Ammon's horn (tissue), 1 donor: ENCODE measurements around the gene SOX6.

ENCODE experiments used
- DNase-seq: peaks from one replicate; pipeline ENCODE4 v3.0.0-alpha.2; 2016; ENCODE audit warnings: low spot score

The SOX6 gene

DNA sequence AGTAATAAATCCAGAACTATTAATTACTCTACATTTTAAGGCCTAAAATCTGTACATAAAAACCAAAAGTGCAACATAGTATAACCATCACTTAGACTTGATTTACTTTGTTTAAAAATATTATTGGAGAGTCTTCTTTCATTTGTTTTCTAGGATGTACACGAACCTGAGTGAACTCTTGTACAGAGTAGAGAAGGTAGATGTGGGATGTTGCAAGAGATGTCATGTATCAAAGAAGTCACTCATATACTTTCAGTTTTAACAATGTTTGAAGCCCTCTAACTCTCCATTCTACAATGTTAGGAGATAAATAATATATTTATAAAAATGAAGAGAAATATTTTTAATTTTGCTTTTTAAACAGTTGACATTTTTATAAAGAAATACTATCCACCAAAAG, 38.6 kb downstream of the SOX6 start:
- no peak for DNase-seq

DNA sequence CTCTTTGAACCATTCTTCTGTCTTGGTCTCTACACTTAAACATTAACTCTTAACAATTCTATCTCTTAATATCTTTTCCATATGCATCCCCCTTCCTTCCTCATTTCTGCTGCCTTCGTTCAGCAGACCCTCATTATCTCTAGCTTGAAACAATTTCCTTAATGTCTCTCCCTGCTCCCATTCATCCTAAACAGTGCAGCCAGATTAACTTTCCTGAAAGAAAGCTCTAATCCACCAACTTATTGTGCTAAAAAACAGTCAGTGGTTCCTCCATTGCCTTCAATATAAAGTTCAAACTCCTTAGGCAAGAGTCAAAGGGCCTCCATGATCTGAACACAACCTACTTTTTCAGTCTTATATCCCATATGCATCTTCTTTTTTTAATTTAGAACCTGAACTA, 42.5 kb downstream of the SOX6 start:
- no peak for DNase-seq

- DNase-seq: no peak
Observed at GRCh38 chr11:16312233-16312765, 44.0 kb downstream of the SOX6 start.

DNA sequence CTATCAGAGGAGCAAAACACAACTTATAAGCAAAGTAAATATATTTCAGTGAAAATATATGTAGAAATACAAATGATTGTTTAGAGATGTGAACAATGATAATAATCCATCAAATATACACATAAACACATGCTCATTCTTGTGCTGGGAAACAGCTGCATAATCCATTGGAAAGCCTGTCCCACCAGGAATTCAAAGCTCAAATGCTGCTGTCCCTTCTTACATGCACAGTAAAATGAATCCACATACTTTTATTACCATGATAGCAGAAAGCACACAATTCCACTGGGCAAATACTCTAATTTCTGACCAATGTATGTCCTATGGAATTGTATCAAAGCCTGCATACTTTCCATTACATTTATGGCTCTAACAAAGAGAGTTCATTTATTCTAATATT, 44.5 kb downstream of the SOX6 start:
- no peak for DNase-seq

DNA sequence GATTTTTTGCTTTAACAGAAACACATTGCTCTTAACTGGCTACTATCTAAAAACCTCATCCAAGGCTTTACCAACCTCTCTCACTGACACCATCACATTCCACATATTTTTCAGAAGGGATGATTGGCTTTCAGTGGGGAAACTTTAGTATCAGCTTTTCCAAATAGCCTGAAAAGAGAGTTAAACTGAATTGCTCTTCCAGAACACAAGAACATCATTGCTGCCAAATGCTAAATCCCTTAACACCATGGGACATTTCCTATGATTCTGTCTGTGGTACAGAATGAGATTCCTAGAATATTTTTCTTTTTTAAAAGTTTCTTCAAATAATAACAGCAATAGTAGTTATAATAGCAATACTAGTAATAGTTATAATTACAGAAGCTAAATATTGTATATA, 45.4 kb downstream of the SOX6 start:
- no peak for DNase-seq

DNA sequence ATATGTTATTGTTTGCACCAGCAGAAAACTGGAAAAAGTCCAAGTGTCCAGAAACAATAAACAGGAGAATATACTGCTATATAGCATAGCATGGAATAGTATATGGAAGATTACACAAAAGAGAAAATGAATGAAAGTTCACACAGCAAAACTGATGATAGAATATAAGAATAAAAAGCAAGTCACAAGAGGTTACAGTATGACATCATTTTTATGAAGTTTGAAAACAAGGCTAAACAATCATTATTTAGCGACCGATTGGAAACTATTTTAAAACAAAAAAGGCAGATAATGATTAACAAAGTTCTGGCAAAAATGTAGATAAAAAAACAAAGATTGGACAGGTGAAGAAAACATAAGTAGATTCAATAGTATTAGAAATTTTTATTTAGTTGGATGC, 47.1 kb downstream of the SOX6 start:
- DNase-seq: no peak

DNA sequence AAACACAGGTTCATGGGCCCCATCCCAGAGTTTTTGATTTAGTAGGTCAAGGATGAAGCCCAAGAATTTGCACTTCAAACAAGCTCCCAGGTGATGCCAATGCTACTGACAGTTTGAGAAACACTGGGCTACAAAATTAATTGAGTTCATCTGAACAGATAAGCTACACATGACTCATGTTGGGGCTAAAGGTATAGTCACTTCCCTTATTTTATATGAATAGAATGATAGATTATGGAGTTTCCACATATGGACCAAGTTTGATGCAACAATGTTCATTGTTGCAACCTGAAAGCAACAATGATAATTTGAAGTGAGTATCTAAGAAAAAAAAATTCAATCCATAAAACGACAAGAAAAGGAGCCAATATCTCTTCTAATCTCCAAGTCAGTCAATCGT, 54.9 kb downstream of the SOX6 start:
- no peak for DNase-seq

- DNase-seq: no peak
Observed at GRCh38 chr11:16299884-16300782, 56.2 kb downstream of the SOX6 start.

DNA sequence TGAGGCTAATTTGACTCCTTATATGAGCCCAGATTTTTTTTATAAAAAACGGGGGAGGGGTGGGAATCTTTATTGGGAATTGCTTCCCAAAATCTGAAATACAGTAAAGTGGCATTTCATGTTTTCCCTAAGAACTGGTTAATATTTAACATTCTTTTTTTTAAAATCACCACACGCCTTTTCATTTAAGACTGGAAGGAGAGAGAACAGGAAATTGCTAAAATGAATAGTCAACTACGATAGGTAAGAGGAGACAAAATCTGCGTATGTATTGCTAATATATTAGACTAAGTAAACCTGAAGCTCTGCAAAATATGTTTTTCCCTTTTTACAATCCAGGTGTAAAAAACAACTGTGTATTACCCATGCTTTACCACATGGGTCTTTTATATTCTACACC, 57.0 kb downstream of the SOX6 start:
- no peak for DNase-seq

- DNase-seq: no peak
Observed at GRCh38 chr11:16297332-16297731, 59.0 kb downstream of the SOX6 start.

DNA sequence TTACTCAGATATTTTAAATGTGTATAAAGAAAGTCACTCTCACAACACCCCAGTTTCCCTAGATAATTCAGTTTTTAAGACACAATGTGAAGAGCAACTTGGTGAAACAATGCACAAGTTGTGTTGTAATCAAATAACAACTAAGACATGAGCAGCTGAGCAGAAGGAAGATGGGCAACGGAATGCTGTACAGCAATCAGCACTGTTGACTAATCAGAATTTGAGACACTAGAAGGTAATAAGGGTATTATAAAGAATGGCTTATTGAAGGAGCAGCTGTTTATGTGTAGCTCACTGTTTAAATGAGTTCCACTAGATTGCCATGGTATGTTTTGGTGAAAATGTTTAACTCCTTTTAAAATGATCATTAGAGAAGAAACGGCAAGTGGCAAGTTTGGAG, 60.1 kb downstream of the SOX6 start:
- no peak for DNase-seq

GRCh38 chr11:16295592-16295991, 60.8 kb downstream of the SOX6 start:
- no peak for DNase-seq

DNA sequence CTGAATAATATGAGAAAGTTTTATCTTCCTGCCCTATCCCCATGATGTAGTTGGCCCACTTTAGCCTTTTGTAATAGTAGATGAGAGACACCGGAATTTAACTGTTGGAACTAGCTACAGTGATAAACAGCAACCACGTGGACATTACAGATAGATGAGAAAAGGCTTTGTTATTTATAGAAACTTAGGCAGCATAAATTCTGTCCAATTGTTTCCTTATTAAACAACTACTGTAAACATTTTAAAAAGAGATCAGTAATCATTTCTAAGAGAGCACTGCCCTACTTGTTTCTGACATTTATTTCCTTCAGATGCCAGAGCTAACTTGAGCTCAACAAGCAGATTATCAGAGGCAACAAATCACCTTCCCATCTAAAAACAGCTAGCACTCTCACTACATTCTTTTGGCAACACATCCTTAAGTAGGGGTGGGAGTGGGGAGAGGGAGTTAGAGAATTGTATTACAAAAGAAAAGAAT, 63.1 kb downstream of the SOX6 start:
- no peak for DNase-seq

DNA sequence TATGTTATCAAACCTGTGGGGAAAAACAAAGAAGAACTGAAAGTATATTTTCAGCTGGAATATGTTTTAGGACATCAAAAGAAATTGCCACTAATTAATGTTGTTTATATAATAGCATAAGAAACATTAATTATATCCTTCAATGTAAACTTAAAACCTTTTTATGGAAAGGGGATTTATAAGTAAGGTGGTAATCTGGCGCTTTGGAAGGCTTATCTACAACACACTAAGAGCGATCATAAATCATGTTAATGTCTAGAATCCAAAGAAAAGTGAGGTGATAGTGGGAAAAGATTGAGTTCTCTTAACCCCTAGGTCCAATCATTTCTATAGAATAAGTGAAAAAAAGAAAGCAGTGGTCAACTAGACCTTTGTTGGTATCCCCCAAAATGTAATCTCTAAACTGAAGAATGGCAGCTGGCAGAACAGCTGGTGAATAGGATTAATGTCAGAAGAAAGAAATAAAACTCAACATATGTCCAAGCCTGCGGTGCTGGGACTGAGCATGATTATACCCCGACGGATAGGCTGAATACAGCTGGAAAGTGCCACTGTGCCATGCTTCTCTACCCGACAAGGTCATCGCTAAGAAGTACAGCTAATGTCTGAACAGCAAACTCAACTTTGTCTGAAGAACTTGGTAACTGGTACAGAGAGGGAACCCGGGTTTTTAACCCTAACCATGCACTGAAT, 64.0 kb downstream of the SOX6 start:
- DNase-seq: no peak

DNA sequence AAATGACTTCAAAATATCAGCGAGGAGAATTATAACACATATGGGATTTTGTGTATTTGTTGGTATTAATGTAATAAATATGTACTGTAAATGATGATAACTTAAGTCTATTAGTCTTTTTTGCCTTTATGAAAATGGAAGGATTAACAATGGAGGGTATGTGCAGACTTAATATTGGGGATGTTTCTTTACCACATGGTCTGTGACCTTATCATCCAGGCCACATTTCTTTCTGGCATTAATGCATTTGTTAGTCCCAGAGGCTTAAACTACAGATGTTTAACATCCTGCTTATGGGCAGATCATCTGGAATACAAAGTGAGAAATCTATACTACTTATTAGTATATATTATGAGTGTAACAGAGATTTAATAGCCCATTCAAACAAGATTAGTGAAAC, 64.6 kb downstream of the SOX6 start:
- DNase-seq: no peak

GRCh38 chr11:16289541-16289940, 66.8 kb downstream of the SOX6 start:
- no peak for DNase-seq

GRCh38 chr11:16287630-16288280, 68.6 kb downstream of the SOX6 start:
- DNase-seq: no peak

- no peak for DNase-seq
Observed at GRCh38 chr11:16286095-16286494, 70.3 kb downstream of the SOX6 start.

DNA sequence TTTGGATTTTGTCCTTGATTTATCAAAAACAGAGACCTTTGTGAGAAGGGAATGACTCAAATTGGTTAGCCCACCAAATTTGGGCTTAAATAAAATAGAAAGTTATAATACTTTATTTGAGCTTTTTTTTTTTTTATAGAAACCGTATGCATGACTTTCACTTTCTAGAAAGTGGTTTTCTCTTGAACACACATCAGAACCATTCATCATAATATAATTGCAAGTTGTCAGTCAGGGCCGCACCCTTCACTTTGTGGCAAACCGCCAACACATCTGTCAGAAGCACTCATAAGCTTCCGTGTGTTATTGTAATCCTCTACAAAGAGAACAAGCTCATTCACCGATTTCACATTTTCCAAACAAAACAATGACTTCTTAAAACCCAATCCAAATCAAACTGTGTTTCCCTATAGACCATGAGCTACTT, 76.1 kb downstream of the SOX6 start:
- no peak for DNase-seq

GRCh38 chr11:16279524-16279923, 76.8 kb downstream of the SOX6 start:
- DNase-seq: no peak

DNA sequence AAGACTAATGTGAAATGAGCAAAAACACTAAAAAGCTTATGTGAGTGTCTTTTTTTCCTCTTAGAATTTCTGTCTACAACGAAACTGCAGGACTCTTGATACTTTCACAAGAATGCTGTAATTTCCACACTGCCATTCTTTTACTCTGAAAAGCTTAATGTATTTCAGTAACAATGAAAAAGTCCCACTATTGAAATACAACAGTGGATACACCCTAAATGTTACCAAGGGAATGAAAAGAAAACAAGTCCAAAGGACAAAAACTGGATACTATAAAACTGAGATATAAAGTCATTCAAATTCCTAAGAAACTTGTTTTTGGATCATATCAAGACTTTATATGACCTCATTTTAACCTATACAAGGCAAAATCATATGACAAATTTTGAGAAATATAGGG, 77.4 kb downstream of the SOX6 start:
- DNase-seq: no peak

DNA sequence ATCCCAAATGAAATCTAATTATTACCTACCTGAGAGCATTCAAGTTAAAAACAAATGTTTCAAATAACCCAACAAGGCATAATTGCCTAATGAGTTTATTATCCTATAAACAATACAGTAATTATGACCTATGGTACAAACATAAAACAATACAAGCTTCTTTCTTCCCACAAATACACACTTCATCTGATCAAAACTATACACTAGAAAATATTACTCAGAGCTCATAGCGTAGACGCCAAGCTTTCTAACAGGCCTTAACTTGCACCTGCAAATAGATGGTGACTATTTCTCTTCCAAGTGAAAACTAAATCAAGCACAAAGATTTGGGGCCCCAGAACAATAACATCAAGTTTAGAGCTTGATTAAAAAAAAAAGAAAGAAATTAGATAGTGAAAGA, 78.1 kb downstream of the SOX6 start:
- DNase-seq: no peak

DNA sequence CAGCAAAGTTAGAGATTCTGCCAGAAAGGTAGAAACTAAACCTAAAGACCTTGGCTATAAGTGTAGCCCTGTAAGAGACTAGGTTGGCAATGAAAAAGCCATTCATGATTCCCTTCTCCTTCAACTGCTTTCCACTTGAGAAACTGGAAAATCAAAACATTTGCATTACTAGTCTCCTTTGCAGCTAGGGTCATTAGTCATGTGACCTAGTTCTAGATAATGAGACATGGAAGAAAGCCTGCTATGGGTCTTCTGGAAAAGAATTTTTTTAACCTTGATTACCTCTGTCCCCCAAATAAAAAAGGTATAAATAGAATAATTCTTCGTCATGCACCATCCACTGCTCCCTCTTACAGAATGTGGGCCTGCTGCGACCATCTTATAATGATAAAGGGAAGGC, 80.1 kb downstream of the SOX6 start:
- DNase-seq: no peak
